Retinal pigment epithelial cell (primary cell): Measurements from ENCODE around the gene ARNT2.
A peak's percentile ranks its signal among the peaks of the same experiment; 100 is the strongest.
"Not testable (repeated sequence)": the region's sequence is repeated elsewhere in the genome, so short reads cannot be mapped to it uniquely, and the experiment has no call there.

Experiments
- DNase-seq: peaks from one replicate; pipeline ENCODE4 v3.0.0-alpha.2; 2010; ENCODE audit warnings: low read depth
- H3K4me3 ChIP-seq: 2 replicates; pipeline ENCODE4 v1.5.1; 2011; ENCODE audit warnings: mild to moderate bottlenecking, low read length, control low read depth, moderate library complexity
- TF ChIP-seq, protein P1 (sequence below): conservative IDR thresholded peaks from 2 replicates; pipeline ENCODE4 v1.5.1; 2011; ENCODE audit warnings: low read depth, low read length, control low read depth, inconsistent platforms

ARNT2 gene

DNA sequence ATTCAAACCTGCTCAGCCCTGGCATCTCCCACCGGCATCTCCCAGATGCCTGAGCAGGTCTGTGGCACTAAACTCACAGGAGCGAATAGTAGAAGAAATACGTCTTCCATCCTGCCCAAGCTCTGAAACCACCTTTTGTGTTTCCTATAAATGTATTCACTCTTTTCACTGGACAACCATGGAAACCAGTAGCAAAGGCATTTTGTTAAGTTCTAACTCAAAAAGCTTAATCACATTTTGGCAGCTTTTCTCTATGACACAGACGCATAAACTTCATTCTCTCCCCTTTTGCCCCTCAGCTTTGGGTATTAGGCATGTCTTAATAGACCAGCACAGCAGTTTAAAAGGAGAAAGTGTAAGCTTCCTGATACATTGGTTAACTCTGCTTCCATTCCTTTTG is 24.5 kb upstream of the ARNT2 start:
- H3K4me3 ChIP-seq: no peak overlapping the region
- peak; percentile 49 for DNase-seq
- TF ChIP-seq, protein P1, sequence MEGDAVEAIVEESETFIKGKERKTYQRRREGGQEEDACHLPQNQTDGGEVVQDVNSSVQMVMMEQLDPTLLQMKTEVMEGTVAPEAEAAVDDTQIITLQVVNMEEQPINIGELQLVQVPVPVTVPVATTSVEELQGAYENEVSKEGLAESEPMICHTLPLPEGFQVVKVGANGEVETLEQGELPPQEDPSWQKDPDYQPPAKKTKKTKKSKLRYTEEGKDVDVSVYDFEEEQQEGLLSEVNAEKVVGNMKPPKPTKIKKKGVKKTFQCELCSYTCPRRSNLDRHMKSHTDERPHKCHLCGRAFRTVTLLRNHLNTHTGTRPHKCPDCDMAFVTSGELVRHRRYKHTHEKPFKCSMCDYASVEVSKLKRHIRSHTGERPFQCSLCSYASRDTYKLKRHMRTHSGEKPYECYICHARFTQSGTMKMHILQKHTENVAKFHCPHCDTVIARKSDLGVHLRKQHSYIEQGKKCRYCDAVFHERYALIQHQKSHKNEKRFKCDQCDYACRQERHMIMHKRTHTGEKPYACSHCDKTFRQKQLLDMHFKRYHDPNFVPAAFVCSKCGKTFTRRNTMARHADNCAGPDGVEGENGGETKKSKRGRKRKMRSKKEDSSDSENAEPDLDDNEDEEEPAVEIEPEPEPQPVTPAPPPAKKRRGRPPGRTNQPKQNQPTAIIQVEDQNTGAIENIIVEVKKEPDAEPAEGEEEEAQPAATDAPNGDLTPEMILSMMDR: no peak

DNA sequence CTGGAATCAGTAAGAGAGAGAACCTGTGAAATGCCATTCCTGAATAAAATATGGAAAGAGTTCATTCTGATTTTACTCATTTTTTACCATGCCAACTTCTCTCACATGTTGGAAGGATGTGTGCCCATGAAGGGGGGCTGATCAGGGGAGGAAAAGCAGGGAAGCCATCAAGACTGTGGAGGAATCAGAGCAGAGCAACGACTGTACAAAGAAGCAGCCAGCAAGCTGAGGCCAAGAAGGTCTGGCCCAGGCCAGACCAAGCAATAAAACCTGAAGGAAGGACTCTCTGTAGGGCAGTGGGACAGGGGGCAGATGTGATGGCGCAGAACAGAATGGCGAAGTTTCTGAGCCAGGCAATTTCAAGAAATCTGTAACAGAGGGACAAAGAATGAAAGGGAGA is 24.0 kb upstream of the ARNT2 start:
- no peak for DNase-seq
- TF ChIP-seq, protein P1: no peak
- H3K4me3 ChIP-seq: no peak overlapping the region

DNA sequence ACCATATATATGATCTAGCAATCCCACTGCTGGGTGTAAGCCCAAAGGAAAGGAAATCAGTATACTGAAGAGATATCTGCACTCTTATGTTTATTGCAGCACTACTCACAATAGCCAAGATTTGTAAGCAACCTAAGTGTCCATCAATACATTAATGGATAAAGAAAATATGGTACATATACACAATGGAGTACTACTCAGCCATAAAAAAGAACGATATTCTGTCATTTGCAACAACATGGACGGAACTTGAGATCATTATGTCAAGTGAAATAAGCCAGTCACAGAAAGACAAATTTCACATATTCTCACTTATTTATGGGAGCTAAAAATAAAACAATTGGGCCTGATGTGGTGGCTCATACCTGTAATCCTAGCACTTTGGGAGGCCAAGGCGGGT is 21.9 kb upstream of the ARNT2 start:
- DNase-seq: no peak
- TF ChIP-seq, protein P1: no peak
- no peak overlapping the region for H3K4me3 ChIP-seq

DNA sequence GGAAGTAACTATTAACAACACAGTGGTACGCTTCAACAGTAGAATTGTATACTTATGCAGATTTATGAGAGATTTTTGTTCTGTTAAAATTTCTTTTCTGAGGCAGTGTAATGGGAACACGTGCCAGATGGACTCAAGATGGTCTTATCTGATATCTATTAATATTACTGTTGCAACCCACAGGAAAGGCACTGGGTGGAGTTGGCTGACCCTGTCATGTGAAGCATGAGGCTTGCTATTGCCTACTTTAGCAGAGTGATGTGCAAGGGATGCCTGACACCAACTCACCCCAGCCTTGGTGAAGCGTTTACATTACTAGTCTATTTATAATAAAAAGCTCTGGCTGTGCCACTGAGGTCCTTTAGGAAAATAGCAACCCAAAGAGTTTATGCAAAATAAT is 19.8 kb upstream of the ARNT2 start:
- TF ChIP-seq, protein P1: no peak
- H3K4me3 ChIP-seq: no peak overlapping the region
- no peak for DNase-seq

DNA sequence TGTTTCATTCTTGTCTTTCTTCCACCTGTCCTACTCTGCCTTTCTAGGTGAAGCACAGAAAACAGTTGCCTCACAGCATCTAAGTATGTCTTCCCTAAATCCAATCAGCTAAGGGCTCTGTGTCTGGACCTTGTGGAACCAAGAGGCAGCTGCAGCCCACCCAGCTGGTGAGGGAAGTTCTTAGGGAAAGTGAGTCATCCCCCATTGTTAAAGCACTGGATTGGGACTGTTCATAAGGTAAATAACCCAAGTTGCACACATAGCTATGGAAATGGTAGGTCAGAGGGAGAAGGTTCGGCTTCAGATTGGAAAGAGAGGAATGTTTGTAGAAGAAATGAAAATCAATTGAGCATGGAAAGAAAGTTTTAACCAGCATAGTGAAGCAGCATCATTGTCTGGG is 18.0 kb upstream of the ARNT2 start:
- no peak for DNase-seq
- TF ChIP-seq, protein P1: no peak

DNA sequence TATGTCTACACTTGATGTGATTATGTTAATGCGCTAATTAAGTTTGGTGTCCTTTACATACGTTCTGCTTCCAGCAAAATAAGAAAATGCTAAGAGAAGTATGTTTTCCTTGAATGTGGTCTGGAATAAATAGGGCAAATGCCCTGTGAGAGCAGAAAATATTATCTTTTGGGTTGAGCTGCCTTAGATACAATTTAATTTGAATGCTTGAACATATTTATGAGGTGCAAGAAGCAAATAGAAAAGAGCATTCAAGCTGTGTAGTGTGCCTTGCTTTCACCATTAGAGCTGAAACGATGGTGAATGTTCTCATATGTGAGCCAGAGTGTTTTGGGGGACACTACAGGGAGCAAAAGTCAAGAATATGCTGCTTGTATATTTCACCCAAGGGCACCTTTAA is 15.9 kb upstream of the ARNT2 start:
- DNase-seq: no peak
- TF ChIP-seq, protein P1: no peak
- H3K4me3 ChIP-seq: no peak overlapping the region

More for the DNA sequence above, 18.0 kb upstream of the ARNT2 start:
- no peak overlapping the region for H3K4me3 ChIP-seq

DNA sequence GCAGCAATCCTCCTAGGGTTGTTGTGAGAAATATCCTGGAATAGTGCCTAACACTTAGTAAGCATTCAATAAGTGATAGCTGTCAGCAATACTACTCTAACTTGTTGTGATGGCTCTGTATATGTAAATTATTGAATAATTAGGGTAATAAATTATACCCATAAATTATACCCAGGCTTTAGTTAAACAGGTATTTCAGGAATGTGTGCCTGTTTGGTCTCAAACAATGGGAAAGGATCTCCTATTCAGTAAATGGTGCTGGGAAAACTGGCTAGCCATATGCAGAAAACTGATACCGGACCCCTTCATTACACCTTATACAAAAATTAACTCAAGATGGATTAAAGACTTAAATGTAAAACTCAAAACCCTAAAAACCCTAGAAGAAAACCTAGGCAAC is 14.8 kb upstream of the ARNT2 start:
- DNase-seq: no peak
- TF ChIP-seq, protein P1: no peak
- no peak overlapping the region for H3K4me3 ChIP-seq

DNA sequence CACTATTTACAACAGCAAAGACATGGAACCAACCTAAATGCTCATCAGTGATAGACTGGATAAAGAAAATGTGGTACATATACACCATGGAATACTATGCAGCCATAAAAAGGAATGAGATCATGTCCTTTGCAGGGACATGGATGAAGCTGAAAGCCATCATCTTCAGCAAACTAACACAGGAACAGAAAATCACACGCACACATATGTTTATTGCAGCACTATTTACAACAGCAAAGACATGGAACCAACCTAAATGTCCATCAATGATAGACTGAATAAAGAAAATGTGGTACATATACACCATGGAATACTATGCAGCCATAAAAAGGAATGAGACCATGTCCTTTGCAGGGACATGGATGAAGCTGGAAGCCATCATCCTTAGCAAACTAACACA is 13.2 kb upstream of the ARNT2 start:
- not testable (repeated sequence) for DNase-seq

More for the DNA sequence above, 13.2 kb upstream of the ARNT2 start:
- H3K4me3 ChIP-seq: not testable (repeated sequence)
